ENCODE results near the gene TOR2A.

DNA sequence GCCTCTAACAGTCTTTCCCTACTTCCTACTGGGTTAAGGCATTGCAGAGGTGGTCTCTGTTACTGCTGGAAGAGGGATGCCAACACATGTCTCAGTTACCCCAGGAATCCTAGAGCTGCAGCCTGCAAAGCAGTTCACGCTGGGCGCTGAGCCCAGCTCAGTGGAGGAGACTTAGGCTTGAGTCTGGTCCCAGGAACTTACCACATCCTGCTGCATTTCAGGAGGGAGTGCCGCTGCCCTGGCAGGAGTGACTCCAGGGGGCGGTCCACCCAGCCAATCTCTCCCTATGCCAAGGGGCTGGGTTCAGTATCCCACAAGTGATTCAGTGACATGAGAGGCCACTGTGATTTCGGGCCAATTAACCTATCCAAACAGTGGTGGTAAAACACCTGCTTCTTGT lies 11.7 kb downstream of the TOR2A start:
- TF ChIP-seq, protein P1, sequence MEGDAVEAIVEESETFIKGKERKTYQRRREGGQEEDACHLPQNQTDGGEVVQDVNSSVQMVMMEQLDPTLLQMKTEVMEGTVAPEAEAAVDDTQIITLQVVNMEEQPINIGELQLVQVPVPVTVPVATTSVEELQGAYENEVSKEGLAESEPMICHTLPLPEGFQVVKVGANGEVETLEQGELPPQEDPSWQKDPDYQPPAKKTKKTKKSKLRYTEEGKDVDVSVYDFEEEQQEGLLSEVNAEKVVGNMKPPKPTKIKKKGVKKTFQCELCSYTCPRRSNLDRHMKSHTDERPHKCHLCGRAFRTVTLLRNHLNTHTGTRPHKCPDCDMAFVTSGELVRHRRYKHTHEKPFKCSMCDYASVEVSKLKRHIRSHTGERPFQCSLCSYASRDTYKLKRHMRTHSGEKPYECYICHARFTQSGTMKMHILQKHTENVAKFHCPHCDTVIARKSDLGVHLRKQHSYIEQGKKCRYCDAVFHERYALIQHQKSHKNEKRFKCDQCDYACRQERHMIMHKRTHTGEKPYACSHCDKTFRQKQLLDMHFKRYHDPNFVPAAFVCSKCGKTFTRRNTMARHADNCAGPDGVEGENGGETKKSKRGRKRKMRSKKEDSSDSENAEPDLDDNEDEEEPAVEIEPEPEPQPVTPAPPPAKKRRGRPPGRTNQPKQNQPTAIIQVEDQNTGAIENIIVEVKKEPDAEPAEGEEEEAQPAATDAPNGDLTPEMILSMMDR (conservative IDR thresholded peaks at IDR 0.05; ENCODE audit: low read length) = no peak
- no peak for TF ChIP-seq EZH2phosphoT487 (IDR thresholded peaks at IDR 0.05; ENCODE audit: borderline replicate concordance)

Data from Loucy (cell line).